Tibial nerve (tissue), 4 donors: ENCODE results near the gene NLGN2. TPM values are rescaled to one million over a fixed set of nuclear protein-coding genes. Genes with fewer than 3 reads are reported as not detected.

Experiments
- DNase-seq, 2 donors: peaks; one replicate each; pipeline ENCODE4 v3.0.0-alpha.2; 2019; ENCODE audit warnings: low spot score in 2 of 2
- H3K27ac ChIP-seq, 4 donors: fragments of 200-600 bp; sonication (generic) in 3 of 4; one replicate each; pipeline ENCODE4 v1.5.1; 2017 to 2019; ENCODE audit warnings: mild to moderate bottlenecking in 1 of 4
- H3K27me3 ChIP-seq, 2 donors: fragments of 200-600 bp; sonication (generic) in 1 of 2; one replicate each; pipeline versions ENCODE4 v1.5.1 to v1.6.0; 2017 to 2019
- H3K36me3 ChIP-seq, 3 donors: fragments of 200-600 bp; sonication (generic); one replicate each; pipeline ENCODE4 v1.5.1; 2018 to 2019
- H3K4me1 ChIP-seq, 4 donors: fragments of 200-600 bp; sonication (generic) in 3 of 4; one replicate each; pipeline ENCODE4 v1.5.1; 2017 to 2019
- H3K4me3 ChIP-seq, 4 donors: fragments of 200-600 bp; sonication (generic) in 3 of 4; one replicate each; pipeline ENCODE4 v1.5.1; 2017 to 2019; ENCODE audit warnings: mild to moderate bottlenecking in 1 of 4, moderate library complexity in 1 of 4
- H3K9me3 ChIP-seq, 4 donors: fragments of 200-600 bp; sonication (generic) in 3 of 4; one replicate each; pipeline ENCODE4 v1.5.1; 2017 to 2019
- EP300 ChIP-seq, 2 donors: sonication (generic); formaldehyde crosslinking; IDR thresholded peaks; one replicate each; pipeline ENCODE4 v1.6.1; 2017; ENCODE audit warnings: antibody characterized with exemption in 2 of 2, mild to moderate bottlenecking in 1 of 2
- POLR2A ChIP-seq, 2 donors: fragments of 450-650 bp; IDR thresholded peaks; one replicate each; pipeline ENCODE4 v1.6.1; 2017; ENCODE audit warnings: antibody characterized with exemption in 2 of 2, mild to moderate bottlenecking in 2 of 2, moderate library complexity in 2 of 2
- WGBS, 2 donors: methylation state at CpG; one replicate each; pipeline ENCODE4 v1.1.5; 2018; 5-methylcytosine and 5-hydroxymethylcytosine counted together
- total RNA-seq, 4 donors: library from RNA; depleted of rRNA; stranded (reverse); fragments of >200 nt; gene quantifications; one replicate each; pipeline ENCODE4 v1.1.0, GENCODE V29; 2016
- TF ChIP-seq, protein P1 (sequence below), 5 experiments: fragments of 200-600 bp in 3 of 5; fragments of 450-650 bp in 2 of 5; sonication (generic) in 3 of 5; IDR thresholded peaks; one replicate each; pipeline ENCODE4 v1.5.1; 2016 to 2019; ENCODE audit warnings: antibody characterized with exemption in 5 of 5, mild to moderate bottlenecking in 3 of 5, moderate library complexity in 2 of 5

The NLGN2 gene
- total RNA-seq, 4 donors from 2014 or later = 14.4 to 32.4 (median 23.9) TPM

DNA sequence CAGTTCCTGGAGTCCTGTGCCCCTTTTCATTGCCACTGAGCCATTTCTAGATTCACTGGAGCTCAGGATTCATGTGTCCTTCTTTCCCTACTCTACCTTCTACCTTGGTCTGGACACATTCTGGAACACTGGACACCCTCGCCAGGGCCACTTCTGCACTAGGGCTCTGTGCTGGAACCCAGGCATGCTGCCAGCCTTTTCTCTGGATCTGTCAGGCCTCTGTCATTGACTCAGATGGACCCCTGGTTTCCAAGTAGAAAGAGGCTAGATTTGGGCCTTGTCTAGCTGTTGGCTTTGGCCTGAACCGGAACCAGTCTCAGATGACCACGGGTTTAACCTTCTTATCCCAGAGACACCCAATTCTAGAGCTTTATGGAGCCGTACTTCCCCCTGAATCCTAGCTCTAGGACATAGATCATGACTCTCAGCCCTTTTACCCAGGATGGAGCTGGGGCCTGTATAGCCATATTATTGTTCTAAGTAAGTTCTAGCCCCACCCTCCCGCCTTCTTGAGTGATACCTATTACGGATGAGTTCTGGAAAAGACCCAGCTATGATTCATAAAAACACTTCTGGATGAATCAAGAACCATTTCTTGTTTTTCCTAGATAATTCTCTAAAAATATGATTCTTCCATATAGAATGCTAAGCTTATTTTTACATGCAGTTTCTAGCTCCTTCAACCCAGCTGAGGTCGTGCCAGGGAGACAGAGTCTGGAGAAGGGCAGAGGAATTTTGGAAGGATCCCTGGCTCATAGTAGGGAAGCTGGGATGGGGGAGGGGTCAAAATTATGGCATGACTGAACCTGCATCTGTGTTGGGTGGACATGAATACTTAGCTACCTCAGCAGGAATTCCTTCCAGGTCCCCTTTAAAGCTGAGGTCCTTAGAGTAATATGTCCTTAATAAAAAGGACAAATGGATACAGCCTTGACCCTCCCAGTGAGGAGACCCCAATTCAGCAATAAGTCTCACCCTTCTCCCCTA lies 36.1 kb downstream of the NLGN2 start:
- no peaks in the 10 kb centered on the region for H3K36me3 ChIP-seq
- no peak overlapping the region for H3K27ac ChIP-seq
- H3K27me3 ChIP-seq = peaks cover 0 to 83% of the 10 kb centered on the region in 2 donors
- 73 to 84% methylated on average over 7 of the region's 7 CpGs for WGBS, 2 donors
- peaks cover 0 to 49% (median 28%) of the 10 kb centered on the region in 4 donors for H3K4me1 ChIP-seq
- no peaks in the 10 kb centered on the region for H3K9me3 ChIP-seq
- DNase-seq = no peak
- no peak for TF ChIP-seq POLR2A (IDR thresholded peaks at IDR 0.05)
- TF ChIP-seq EP300 (IDR thresholded peaks at IDR 0.05) = no peak
- TF ChIP-seq, protein P1, sequence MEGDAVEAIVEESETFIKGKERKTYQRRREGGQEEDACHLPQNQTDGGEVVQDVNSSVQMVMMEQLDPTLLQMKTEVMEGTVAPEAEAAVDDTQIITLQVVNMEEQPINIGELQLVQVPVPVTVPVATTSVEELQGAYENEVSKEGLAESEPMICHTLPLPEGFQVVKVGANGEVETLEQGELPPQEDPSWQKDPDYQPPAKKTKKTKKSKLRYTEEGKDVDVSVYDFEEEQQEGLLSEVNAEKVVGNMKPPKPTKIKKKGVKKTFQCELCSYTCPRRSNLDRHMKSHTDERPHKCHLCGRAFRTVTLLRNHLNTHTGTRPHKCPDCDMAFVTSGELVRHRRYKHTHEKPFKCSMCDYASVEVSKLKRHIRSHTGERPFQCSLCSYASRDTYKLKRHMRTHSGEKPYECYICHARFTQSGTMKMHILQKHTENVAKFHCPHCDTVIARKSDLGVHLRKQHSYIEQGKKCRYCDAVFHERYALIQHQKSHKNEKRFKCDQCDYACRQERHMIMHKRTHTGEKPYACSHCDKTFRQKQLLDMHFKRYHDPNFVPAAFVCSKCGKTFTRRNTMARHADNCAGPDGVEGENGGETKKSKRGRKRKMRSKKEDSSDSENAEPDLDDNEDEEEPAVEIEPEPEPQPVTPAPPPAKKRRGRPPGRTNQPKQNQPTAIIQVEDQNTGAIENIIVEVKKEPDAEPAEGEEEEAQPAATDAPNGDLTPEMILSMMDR (IDR thresholded peaks at IDR 0.05) = no peak
- H3K4me3 ChIP-seq = no peak overlapping the region

DNA sequence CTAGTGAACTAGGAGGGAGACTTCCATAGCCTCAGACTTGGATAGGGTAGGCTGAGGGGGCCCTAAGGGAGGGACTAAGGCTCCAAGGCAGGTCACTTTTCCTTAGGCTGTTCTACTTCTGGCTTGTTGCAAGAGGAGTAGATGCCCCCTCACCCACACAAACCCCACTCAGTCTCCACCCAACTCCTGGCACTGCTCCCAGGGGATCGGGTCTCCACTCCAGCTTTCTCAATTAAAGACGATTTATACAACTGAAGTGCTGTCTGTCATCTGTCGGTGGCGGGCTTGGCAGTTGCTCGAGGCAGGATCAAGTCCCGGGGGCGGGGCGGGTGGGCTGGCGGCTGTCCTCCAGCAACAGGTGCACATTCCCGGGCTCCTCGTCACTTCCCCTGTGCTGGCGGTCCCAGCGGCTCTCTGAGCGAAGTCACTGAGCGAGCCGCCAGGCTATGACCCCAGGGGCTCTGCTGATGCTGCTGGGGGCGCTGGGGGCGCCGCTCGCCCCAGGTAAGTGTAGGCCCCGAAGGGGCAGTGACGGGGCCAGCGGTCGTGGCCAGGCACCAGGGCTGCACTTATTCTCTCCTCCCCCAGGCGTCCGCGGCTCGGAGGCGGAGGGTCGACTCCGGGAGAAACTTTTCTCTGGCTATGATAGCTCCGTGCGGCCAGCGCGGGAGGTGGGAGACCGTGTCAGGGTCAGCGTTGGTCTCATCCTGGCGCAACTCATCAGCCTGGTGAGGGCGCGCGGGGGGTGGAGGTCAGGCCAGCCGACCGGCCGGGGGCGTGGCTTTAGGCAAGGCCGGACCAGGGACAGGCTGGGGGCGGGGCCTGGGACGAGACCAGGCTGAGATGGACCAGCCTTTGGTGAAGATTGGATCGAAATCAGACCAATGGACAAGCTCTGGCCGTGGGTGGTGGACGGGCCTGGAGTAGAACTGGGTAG lies 37.3 kb downstream of the NLGN2 start, which contains the start of gene CHRNB1:
TSS of gene CHRNB1 (plus strand) at position 380 of the 937 bp plus-strand sequence. CDS start at position 447, 67 bp downstream.
- WGBS, 2 donors = 5 to 11% methylated on average over 32 to 47 of the region's 51 CpGs
- Histone ChIP-seq H3K4me1 (peaks cover 0 to 38% (median 18%) of the 10 kb centered on the region in 4 donors), H3K27ac (peak within 1 kb of the TSS in 1 of 4 donors; percentile 34), H3K9me3 (no peaks in the 10 kb centered on the region), H3K27me3 (peaks cover 0 to 72% of the 10 kb centered on the region in 2 donors), H3K36me3 (no peaks in the 10 kb centered on the region), H3K4me3 (peak within 1 kb of the TSS in 3 of 4 donors; percentile 8 to 43 (median 27))
- DNase-seq = peak in 1 of 2 donors; percentile 57
- TF ChIP-seq, protein P1 (IDR thresholded peaks at IDR 0.05) = no peak
- TF ChIP-seq EP300 (IDR thresholded peaks at IDR 0.05) (no peak), POLR2A (IDR thresholded peaks at IDR 0.05) (no peak)

DNA sequence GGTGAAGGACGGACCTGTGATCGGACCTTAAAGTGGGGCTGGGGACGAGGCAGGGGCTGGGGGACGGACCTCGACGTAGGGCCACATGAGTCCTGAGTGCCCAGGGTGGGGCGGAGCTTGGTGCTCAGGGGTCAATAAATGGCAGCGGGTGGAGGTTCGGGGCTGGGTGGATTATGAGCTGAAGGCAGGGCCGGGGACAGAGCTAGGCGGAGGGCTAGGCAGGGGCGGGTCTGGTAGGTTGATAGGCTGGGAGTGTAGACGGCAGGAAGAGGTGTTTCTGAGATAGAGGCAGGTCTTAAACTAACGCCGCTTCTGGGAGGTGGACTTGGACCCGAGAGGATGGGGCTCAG lies 37.9 kb downstream of the NLGN2 start:
- TF ChIP-seq EP300 (IDR thresholded peaks at IDR 0.05) (no peak), POLR2A (IDR thresholded peaks at IDR 0.05) (no peak)
- TF ChIP-seq, protein P1 (IDR thresholded peaks at IDR 0.05) = no peak
- Histone ChIP-seq H3K27me3 (peaks cover 0 to 70% of the 10 kb centered on the region in 2 donors), H3K36me3 (no peaks in the 10 kb centered on the region), H3K4me3 (peak overlapping the region in 3 of 4 donors; percentile 8 to 43 (median 27)), H3K27ac (peak overlapping the region in 1 of 4 donors; percentile 34), H3K9me3 (no peaks in the 10 kb centered on the region), H3K4me1 (peaks cover 0 to 31% (median 12%) of the 10 kb centered on the region in 4 donors)
- WGBS, 2 donors = 4 to 7% methylated on average over 16 of the region's 16 CpGs
- DNase-seq = no peak

DNA sequence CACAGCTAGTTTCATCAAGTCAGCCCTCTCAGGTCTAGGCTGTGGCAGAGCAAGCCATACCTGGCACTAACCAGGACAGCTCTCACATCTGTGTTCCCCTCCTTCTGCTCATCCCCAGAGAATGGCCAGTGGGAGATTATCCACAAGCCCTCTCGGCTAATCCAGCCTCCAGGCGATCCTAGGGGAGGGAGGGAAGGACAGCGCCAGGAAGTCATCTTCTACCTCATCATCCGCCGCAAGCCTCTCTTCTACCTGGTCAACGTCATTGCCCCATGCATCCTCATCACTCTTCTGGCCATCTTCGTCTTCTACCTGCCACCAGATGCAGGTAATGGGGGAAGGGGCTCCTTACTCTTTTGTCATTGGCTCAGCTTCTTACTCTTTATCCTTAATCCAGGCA lies 40.8 kb downstream of the NLGN2 start:
- peaks cover 0 to 50% of the 10 kb centered on the region in 2 donors for H3K27me3 ChIP-seq
- peaks cover 0 to 25% (median 9%) of the 10 kb centered on the region in 4 donors for H3K4me1 ChIP-seq
- no peak overlapping the region for H3K27ac ChIP-seq
- 88 to 90% methylated on average over 7 of the region's 7 CpGs for WGBS, 2 donors
- H3K9me3 ChIP-seq = no peaks in the 10 kb centered on the region
- H3K36me3 ChIP-seq = no peaks in the 10 kb centered on the region
- no peak for DNase-seq
- H3K4me3 ChIP-seq = no peak overlapping the region
- TF ChIP-seq EP300 (IDR thresholded peaks at IDR 0.05) = no peak
- TF ChIP-seq, protein P1 (IDR thresholded peaks at IDR 0.05) = no peak
- no peak for TF ChIP-seq POLR2A (IDR thresholded peaks at IDR 0.05)
